K562 (cell line): Measurements from ENCODE around the gene DNASE1L3. TPM values are rescaled to one million over a fixed set of nuclear protein-coding genes. Genes with fewer than 3 reads are reported as not detected.

Experiments used
- ATF1 ChIP-seq, 2 experiments: fragments of 450-650 bp in 1 of 2; IDR thresholded peaks; 2 replicates each; pipeline ENCODE4 v1.6.1; 2016; ENCODE audit warnings: missing compliant biosample characterization in 1 of 2, missing genetic modification characterization in 1 of 2
- KHSRP ChIP-seq: fragments of 450-650 bp; IDR thresholded peaks from 2 replicates; pipeline ENCODE4 v1.6.1; 2017
- MTA2 ChIP-seq: fragments of 450-650 bp; IDR thresholded peaks from 2 replicates; pipeline ENCODE4 v1.6.1; 2016; ENCODE audit warnings: low read depth
- ZNF764 ChIP-seq: fragments of 250-450 bp; sonication (Bioruptor Pico); IDR thresholded peaks from 2 replicates; pipeline ENCODE4 v1.4.0; 2020; ENCODE audit warnings: low read depth, mild to moderate bottlenecking, moderate library complexity
- ZSCAN32 ChIP-seq: fragments of 450-650 bp; formaldehyde crosslinking; IDR thresholded peaks from 2 replicates; pipeline ENCODE4 v1.4.0; 2020; ENCODE audit warnings: mild to moderate bottlenecking, moderate library complexity
- polyA plus RNA-seq, 8 experiments: library from polyadenylated mRNA; depleted of rRNA in 4 of 8; stranded (reverse) in 5 of 8; unstranded in 3 of 8; fragments of >200 nt; fragmentation: Nextera tagmentation in 2 of 8; fragmentation: Illumina TruSeq in 1 of 8; extraction: Ambion mirVana in 2 of 8; extraction: Trizol in 1 of 8; gene quantifications; 2 replicates each; pipeline versions ENCODE4 v1.2.1 to v1.2.3, GENCODE V29; 2011 to 2014; ENCODE audit warnings: inconsistent platforms in 1 of 8, missing spikeins in 1 of 8
- total RNA-seq, 7 experiments: library from RNA; depleted of rRNA in 6 of 7; stranded (reverse); fragments of >200 nt in 6 of 7; fragmentation: Illumina TruSeq in 2 of 7; extraction: Trizol in 2 of 7; gene quantifications; 2 replicates each; pipeline versions ENCODE4 v1.2.1 to v1.2.3, GENCODE V29; 2011 to 2021; ENCODE audit warnings: low replicate concordance in 1 of 7
- TF ChIP-seq, protein P1 (sequence below), 2 experiments: fragments of 450-650 bp in 1 of 2; sonication (generic) in 1 of 2; formaldehyde crosslinking in 1 of 2; IDR thresholded peaks; 2 replicates each; pipeline versions ENCODE4 v1.7.1 to v1.9.0; 2016 to 2022; ENCODE audit warnings: inconsistent platforms in 1 of 2, mild to moderate bottlenecking in 1 of 2, missing genetic modification reagents in 1 of 2
- TF ChIP-seq, protein P2 (sequence below), 2 experiments: fragments of 250-450 bp in 1 of 2; fragments of 450-650 bp in 1 of 2; sonication (Bioruptor Pico) in 1 of 2; IDR thresholded peaks; 2 replicates each; pipeline versions ENCODE4 v1.6.1 to v1.8.0; 2016 to 2021; ENCODE audit warnings: mild to moderate bottlenecking in 2 of 2, moderate library complexity in 2 of 2, missing compliant biosample characterization in 1 of 2, missing genetic modification characterization in 1 of 2

The DNASE1L3 gene
- total and polyA plus RNA-seq, 9 of the 15 experiments (the other 6 are each of a cell fraction or from before 2014, with no cell fraction given), result 0.06 TPM; not detected in 8

DNA sequence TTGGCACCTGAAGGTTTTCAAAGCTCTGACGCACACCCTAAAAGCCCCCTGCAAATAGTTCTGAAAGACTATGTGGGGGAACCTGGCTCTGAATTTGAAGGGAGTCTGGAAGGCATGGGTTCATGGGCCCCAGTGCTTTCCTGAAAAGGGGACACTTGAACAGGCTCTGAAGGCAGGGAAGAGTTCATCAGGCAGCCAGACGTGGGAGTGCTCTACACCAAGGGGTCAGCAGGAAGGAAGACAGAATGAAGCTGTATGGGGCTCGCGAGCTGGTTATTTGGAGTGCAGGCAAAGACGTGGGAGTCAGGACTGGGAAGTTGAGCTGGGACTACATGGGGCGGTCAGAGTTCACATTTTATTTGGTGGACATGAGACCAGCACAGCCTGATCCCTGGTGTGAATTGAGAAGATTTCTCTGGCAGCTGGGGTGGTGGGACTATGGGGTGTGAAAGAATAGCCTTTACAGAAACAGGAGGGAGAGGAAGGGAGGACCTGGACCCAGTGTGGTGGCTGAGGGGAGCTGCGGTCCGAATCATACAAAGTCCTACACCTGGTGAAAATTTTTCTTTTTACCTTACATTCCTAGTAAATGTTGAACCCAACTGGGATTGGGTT lies 39.4 kb upstream of the DNASE1L3 start (continued):
- TF ChIP-seq ZNF764 (no peak), ATF1 (CRISPR knock-in tag; IDR thresholded peaks at IDR 0.05) (no peak), ATF1 (tag; IDR thresholded peaks at IDR 0.05) (no peak), ZSCAN32 (CRISPR knock-in tag) (no peak), MTA2 (no peak), KHSRP (no peak)
- TF ChIP-seq, protein P1, sequence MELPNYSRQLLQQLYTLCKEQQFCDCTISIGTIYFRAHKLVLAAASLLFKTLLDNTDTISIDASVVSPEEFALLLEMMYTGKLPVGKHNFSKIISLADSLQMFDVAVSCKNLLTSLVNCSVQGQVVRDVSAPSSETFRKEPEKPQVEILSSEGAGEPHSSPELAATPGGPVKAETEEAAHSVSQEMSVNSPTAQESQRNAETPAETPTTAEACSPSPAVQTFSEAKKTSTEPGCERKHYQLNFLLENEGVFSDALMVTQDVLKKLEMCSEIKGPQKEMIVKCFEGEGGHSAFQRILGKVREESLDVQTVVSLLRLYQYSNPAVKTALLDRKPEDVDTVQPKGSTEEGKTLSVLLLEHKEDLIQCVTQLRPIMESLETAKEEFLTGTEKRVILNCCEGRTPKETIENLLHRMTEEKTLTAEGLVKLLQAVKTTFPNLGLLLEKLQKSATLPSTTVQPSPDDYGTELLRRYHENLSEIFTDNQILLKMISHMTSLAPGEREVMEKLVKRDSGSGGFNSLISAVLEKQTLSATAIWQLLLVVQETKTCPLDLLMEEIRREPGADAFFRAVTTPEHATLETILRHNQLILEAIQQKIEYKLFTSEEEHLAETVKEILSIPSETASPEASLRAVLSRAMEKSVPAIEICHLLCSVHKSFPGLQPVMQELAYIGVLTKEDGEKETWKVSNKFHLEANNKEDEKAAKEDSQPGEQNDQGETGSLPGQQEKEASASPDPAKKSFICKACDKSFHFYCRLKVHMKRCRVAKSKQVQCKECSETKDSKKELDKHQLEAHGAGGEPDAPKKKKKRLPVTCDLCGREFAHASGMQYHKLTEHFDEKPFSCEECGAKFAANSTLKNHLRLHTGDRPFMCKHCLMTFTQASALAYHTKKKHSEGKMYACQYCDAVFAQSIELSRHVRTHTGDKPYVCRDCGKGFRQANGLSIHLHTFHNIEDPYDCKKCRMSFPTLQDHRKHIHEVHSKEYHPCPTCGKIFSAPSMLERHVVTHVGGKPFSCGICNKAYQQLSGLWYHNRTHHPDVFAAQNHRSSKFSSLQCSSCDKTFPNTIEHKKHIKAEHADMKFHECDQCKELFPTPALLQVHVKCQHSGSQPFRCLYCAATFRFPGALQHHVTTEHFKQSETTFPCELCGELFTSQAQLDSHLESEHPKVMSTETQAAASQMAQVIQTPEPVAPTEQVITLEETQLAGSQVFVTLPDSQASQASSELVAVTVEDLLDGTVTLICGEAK (IDR thresholded peaks at IDR 0.05), result no peak
- TF ChIP-seq, protein P1 (CRISPR knock-in tag; IDR thresholded peaks at IDR 0.05), result no peak
- TF ChIP-seq, protein P2, sequence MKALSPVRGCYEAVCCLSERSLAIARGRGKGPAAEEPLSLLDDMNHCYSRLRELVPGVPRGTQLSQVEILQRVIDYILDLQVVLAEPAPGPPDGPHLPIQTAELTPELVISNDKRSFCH (CRISPR knock-in tag; IDR thresholded peaks at IDR 0.05), result no peak
- TF ChIP-seq, protein P2 (tag; IDR thresholded peaks at IDR 0.05), result no peak
